Activated CD4-positive, alpha-beta T cell treated with anti-CD3 and anti-CD28 coated beads, Interleukin-10, Interleukin-2, amounts not matched to agents 100 ng/mL and 50 ng/mL, durations not matched to agents 16 hours and 8 hours (primary cell): ENCODE measurements around the gene CCDC51.
A peak's percentile ranks its signal among the peaks of the same experiment; 100 is the strongest.

Experiments used
- DNase-seq: peaks from one replicate; pipeline ENCODE4 v3.0.0-alpha.2; 2020

CCDC51 gene

GRCh38 chr3:48432411-48433371, 7.2 kb downstream of the CCDC51 start:
- DNase-seq = no peak

DNA sequence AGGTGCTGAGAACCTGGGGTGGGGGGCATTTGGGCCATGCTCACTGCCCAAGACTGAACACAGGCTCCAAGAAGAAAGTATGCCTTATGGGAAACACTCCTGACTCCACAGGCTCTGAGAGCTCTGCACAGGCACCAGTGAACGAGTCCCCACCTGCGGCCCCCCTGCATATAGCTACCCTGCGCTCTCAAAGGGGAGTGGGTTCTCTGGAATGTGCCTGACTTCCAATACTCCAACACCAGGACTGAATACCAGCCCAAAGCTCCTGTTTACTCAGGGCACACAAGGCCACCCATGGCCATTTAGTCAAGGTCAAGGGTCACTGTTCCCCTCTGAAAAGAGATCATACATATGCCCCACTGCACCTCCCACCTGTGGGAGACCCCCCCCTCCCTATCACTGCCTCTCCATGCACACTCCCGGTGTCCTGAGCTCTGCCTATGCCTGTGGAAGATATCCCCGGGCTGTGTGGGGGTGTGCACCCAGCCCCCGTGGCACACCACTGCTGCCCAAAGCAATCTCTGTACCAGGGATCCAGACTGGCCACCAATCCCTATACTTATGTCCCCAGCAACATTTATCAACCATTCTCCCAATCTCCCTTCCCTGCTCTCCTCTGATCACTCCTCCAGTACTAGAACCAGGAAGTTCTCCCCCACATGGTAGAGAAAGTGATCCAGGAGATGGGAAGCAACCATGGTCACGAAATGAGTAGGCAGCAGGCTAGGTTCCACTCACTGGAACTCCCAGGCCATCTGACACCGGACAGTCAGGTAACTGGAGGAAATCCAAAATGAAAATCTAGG, 8.5 kb downstream of the CCDC51 start:
- no peak for DNase-seq

DNA sequence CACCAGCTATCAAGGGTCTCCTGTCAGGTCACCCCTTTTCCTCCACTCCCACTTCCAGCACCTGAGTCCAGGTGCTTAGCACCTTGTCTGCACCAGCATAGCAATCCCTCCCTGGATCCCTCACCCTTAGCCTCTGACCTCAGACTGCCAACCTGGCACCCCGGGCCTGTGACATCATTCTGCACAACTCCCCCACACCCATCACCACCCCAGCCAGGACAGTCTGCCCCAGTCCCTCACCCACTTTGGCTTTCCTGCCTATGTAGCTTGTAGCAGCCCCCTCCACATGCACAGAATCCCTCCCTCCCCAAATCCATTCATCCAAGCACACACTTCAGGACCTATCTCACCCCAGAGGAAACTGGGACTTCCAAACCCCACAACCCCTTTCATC, 9.2 kb downstream of the CCDC51 start:
- DNase-seq = no peak

- DNase-seq = no peak
Observed at GRCh38 chr3:48429960-48430707, 9.8 kb downstream of the CCDC51 start, which contains the start of gene PLXNB1. PLXNB1 (minus strand) TSS chr3:48430086; CDS start chr3:48424611, 5,475 bp downstream.

GRCh38 chr3:48429317-48429959, 10.5 kb downstream of the CCDC51 start:
- peak; percentile 42 for DNase-seq

GRCh38 chr3:48428572-48429316, 11.2 kb downstream of the CCDC51 start:
- DNase-seq = no peak

- no peak for DNase-seq
Observed at GRCh38 chr3:48428088-48428571, 11.8 kb downstream of the CCDC51 start.

GRCh38 chr3:48427630-48427962, 12.3 kb downstream of the CCDC51 start:
- DNase-seq = no peak

GRCh38 chr3:48426944-48427629, 12.8 kb downstream of the CCDC51 start:
- DNase-seq = no peak

DNA sequence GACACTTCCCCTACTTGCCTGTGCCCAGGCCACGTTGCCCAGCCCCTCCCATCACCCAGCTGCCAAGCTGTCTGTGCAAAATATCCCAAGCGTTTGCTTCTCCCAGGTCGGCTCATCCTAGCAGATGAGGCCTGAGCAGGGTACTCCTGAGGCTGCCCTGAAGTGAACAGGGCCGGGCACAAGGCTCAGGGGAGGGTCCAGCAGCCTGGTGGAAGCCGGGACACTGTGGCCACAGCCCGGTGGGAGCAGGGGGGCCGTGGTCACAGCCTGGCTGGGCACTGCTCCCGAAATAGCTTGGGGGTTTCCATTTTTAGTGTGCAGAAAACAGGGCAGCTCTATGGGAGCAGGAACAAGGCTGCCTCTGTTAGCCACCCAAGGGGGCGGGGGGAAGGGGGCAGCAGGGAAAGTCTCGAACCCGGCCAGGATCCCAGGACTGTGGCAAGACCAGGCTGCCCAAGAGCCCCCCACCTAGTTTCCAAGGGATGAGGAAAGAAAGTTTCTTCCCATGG, 13.5 kb downstream of the CCDC51 start:
- no peak for DNase-seq

DNA sequence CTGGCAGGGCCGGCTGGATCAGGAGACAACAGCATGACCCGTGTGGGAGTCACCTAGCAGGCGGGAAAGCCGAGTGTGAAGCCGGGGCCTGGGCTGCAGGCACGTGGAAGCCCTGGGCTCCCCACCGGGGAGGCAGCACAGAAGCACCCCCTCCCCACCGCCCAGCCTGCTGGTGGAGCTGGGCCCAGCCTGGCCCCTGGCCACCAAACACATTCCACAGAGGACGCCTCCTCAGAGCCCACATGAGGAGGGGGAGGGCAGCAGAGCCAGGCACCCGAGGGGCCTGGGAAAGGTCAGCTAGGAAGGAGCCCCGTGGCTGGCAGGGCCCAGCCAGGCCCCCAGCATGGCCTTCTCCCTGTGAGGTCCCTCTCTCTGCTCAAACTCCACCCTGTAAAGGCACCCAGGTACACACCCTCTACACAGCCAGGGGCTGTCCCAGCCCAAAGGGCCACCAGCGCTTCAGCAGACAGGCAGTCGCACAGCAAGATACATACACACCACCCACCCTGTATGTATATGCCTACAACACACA, 14.6 kb downstream of the CCDC51 start:
- DNase-seq = no peak

DNA sequence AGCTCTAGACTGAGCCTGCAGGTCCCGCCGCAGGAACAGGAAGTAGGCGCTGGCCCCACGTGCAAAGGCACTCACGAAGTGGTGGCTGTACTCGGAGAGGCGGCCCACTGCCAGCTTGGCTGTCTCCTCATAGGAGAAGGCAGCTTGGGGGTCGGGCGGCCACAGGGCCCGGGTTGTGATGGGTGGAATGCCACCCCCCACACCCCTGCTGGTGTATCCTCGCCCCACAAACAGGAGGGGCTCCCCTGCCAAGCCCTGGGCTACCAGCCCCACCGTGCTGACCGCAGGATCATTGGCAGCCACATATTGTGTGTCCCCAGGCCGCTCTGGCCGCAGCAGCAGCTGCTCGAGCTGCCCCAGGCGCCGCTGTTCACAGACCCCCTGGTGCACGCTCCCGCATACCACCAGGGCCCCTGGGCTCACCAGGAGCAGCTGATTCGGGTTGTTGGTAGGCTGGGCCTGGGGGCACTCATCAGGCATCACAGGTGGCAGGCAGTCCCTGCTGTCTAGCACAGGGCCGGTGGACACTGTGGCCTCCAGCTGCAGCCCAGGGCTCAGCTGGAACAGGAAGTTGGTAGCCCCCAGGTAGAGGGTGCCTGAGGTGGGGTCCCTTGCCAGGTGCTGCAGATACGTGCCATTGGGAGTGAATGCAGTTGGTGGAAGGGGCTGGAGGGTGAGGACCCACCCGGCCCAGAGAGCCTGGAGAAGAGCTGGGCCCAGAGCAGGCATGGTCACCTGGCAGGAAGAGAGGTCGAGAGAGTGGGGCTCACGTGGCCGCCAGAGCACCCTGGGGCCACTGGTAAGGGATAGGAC, 15.8 kb downstream of the CCDC51 start:
- DNase-seq = no peak

GRCh38 chr3:48423241-48423882, 16.6 kb downstream of the CCDC51 start:
- no peak for DNase-seq

- no peak for DNase-seq
Observed at GRCh38 chr3:48422681-48423080, 17.2 kb downstream of the CCDC51 start.

- no peak for DNase-seq
Observed at GRCh38 chr3:48422272-48422671, 17.6 kb downstream of the CCDC51 start.

DNA sequence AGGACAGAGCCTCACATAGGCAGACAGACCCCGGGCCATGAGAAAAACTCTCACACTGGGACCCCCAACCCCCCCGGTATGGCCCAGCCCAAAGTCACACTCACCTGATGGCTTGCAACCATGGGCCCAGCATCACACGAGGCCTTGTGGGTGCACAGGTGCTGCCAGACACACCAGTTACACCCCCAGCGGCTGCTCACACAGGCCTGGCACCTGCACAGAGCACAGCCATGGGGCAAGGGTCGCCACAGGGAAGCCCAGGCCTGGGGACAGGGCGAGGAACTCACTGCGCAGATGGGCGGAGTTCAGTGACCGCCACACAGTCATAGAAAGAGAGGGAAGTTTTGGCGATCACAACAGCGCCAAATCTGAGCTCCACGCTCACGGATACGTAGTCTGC, 19.4 kb downstream of the CCDC51 start:
- DNase-seq = no peak

DNA sequence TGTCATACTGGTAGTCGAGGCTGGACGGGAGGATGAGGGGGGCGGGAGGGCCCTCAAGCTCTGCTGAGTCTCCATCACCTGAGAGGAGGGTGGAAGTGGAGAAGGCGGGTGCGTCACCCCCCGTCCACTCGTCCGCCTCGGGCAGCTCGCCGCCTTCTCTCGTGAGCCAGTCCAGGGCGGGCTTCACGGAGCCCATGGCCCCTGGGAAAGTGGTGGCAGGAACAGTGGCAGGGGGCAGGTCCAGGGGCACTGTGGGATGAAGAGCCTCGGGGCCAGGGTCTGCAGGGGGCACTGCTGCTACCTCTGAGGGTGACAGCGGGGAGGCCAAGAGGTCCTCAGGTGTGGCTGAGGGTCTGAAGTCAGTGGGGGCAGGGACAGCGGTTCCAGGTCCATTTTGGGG, 20.3 kb downstream of the CCDC51 start:
- no peak for DNase-seq

- DNase-seq = no peak
Observed at GRCh38 chr3:48419149-48419548, 20.8 kb downstream of the CCDC51 start.

- DNase-seq = no peak
Observed at GRCh38 chr3:48418651-48419050, 21.3 kb downstream of the CCDC51 start.
